DMS153 treated with DMSO at 0.1 percent for 48 hours (cell line): ENCODE data around the gene RTN1.

Source experiments
- DNase-seq: peaks from one replicate; lab custom pipeline; 2025; ENCODE audit not compliant: unreplicated experiment; lab: John Stamatoyannopoulos, UW

Gene RTN1

GRCh38 chr14:59852350-59852749, 18.2 kb downstream of the RTN1 start:
- DNase-seq: no peak

GRCh38 chr14:59850458-59850857, 20.1 kb downstream of the RTN1 start:
- DNase-seq: no peak

GRCh38 chr14:59849411-59850130, 21.0 kb downstream of the RTN1 start:
- DNase-seq: no peak

GRCh38 chr14:59848671-59849070, 21.9 kb downstream of the RTN1 start:
- DNase-seq: no peak

- no peak for DNase-seq
Measured at GRCh38 chr14:59847711-59848110, 22.9 kb downstream of the RTN1 start.

- DNase-seq: no peak
Measured at GRCh38 chr14:59846595-59846994, 24.0 kb downstream of the RTN1 start.

GRCh38 chr14:59845245-59845644, 25.3 kb downstream of the RTN1 start:
- no peak for DNase-seq

GRCh38 chr14:59844186-59844812, 26.3 kb downstream of the RTN1 start:
- no peak for DNase-seq

- DNase-seq: no peak
Measured at GRCh38 chr14:59836116-59836515, 34.5 kb downstream of the RTN1 start.

GRCh38 chr14:59832653-59833294, 37.8 kb downstream of the RTN1 start:
- no peak for DNase-seq

GRCh38 chr14:59831121-59831730, 39.4 kb downstream of the RTN1 start:
- DNase-seq: no peak

GRCh38 chr14:59830338-59830734, 40.2 kb downstream of the RTN1 start:
- DNase-seq: no peak

- no peak for DNase-seq
Measured at GRCh38 chr14:59829469-59830337, 40.9 kb downstream of the RTN1 start.

GRCh38 chr14:59828276-59828675, 42.3 kb downstream of the RTN1 start:
- no peak for DNase-seq

GRCh38 chr14:59827401-59827800, 43.2 kb downstream of the RTN1 start:
- DNase-seq: no peak

- DNase-seq: no peak
Measured at GRCh38 chr14:59826150-59826549, 44.4 kb downstream of the RTN1 start.

- DNase-seq: no peak
Measured at GRCh38 chr14:59823179-59823578, 47.4 kb downstream of the RTN1 start.

GRCh38 chr14:59819446-59820088, 51.0 kb downstream of the RTN1 start:
- no peak for DNase-seq

- no peak for DNase-seq
Measured at GRCh38 chr14:59816941-59817340, 53.6 kb downstream of the RTN1 start.

GRCh38 chr14:59814988-59815387, 55.6 kb downstream of the RTN1 start:
- no peak for DNase-seq
